KOPT-K1 (cell line): Measurements from ENCODE around the gene PTGDS.

Source experiments
- H3K27ac ChIP-seq: fragments of 200-600 bp; sonication (generic); 2 replicates; pipeline ENCODE4 v1.5.1; 2016; ENCODE audit warnings: antibody characterized with exemption, mild to moderate bottlenecking, low read depth, low read length; ENCODE audit not compliant: poor library complexity, severe bottlenecking
- H3K36me3 ChIP-seq: fragments of 200-600 bp; sonication (generic); 2 replicates; pipeline ENCODE4 v1.5.1; 2017; ENCODE audit warnings: antibody characterized with exemption, mild to moderate bottlenecking, low read length, moderate library complexity; ENCODE audit not compliant: insufficient read depth
- H3K9me3 ChIP-seq: fragments of 200-600 bp; sonication (generic); 2 replicates; pipeline ENCODE4 v1.5.1; 2017; ENCODE audit warnings: antibody characterized with exemption, low read length, mild to moderate bottlenecking; ENCODE audit not compliant: insufficient read depth, poor library complexity, severe bottlenecking

The PTGDS gene

GRCh38 chr9:136982232-136983051 is 5.1 kb downstream of the PTGDS start, which contains the start of gene LCNL1:
Gene LCNL1 (plus strand): TSS chr9:136982993. CDS start chr9:136983587, 594 bp downstream.
- H3K36me3 ChIP-seq: no peaks in the 10 kb centered on the region
- H3K27ac ChIP-seq: no peak within 1 kb of the TSS
- H3K9me3 ChIP-seq: no peaks in the 10 kb centered on the region

GRCh38 chr9:136983167-136983566 is 5.9 kb downstream of the PTGDS start:
- no peak overlapping the region for H3K27ac ChIP-seq

GRCh38 chr9:136983656-136984314 is 6.5 kb downstream of the PTGDS start:
- H3K9me3 ChIP-seq: no peaks in the 10 kb centered on the region

More at GRCh38 chr9:136983167-136983566, 5.9 kb downstream of the PTGDS start:
- Histone ChIP-seq H3K36me3 (no peaks in the 10 kb centered on the region), H3K9me3 (no peaks in the 10 kb centered on the region)

GRCh38 chr9:136984464-136985026 is 7.2 kb downstream of the PTGDS start:
- no peaks in the 10 kb centered on the region for H3K9me3 ChIP-seq
- no peak overlapping the region for H3K27ac ChIP-seq
- H3K36me3 ChIP-seq: no peaks in the 10 kb centered on the region

More at GRCh38 chr9:136983656-136984314, 6.5 kb downstream of the PTGDS start:
- no peaks in the 10 kb centered on the region for H3K36me3 ChIP-seq
- no peak overlapping the region for H3K27ac ChIP-seq

GRCh38 chr9:136985027-136985602 is 7.8 kb downstream of the PTGDS start:
- no peak overlapping the region for H3K27ac ChIP-seq
- H3K36me3 ChIP-seq: no peaks in the 10 kb centered on the region
- no peaks in the 10 kb centered on the region for H3K9me3 ChIP-seq

GRCh38 chr9:136985853-136986252 is 8.5 kb downstream of the PTGDS start:
- H3K36me3 ChIP-seq: no peaks in the 10 kb centered on the region
- no peak overlapping the region for H3K27ac ChIP-seq
- no peaks in the 10 kb centered on the region for H3K9me3 ChIP-seq

- Histone ChIP-seq H3K36me3 (peaks cover 5% of the 10 kb centered on the region; the same call in 1 of the 2 replicates), H3K27ac (no peak overlapping the region), H3K9me3 (no peaks in the 10 kb centered on the region)
Observed at GRCh38 chr9:136988872-136989271, 11.6 kb downstream of the PTGDS start.

- no peak overlapping the region for H3K27ac ChIP-seq
- no peaks in the 10 kb centered on the region for H3K9me3 ChIP-seq
- peaks cover 13% of the 10 kb centered on the region; the same call in 1 of the 2 replicates for H3K36me3 ChIP-seq
Observed at GRCh38 chr9:136990242-136990911, 13.1 kb downstream of the PTGDS start.

GRCh38 chr9:136991993-136992818 is 14.9 kb downstream of the PTGDS start, which contains the start of gene PAXX:
Gene PAXX (plus strand): TSS chr9:136992422. CDS start chr9:136992444, 22 bp downstream.
- H3K36me3 ChIP-seq: peaks cover 13% of the 10 kb centered on the region; the same call in 1 of the 2 replicates
- peak within 1 kb of the TSS; percentile 86 for H3K27ac ChIP-seq
- H3K9me3 ChIP-seq: no peaks in the 10 kb centered on the region

GRCh38 chr9:136992819-136993369 is 15.6 kb downstream of the PTGDS start:
- Histone ChIP-seq H3K9me3 (no peaks in the 10 kb centered on the region), H3K36me3 (peaks cover 13% of the 10 kb centered on the region; the same call in 1 of the 2 replicates), H3K27ac (peak overlapping the region; percentile 86)

- no peak overlapping the region for H3K27ac ChIP-seq
- no peaks in the 10 kb centered on the region for H3K9me3 ChIP-seq
- H3K36me3 ChIP-seq: peaks cover 13% of the 10 kb centered on the region; the same call in 1 of the 2 replicates
Observed at GRCh38 chr9:136994180-136994887, 17.0 kb downstream of the PTGDS start.

GRCh38 chr9:136994888-136995230 is 17.6 kb downstream of the PTGDS start:
- Histone ChIP-seq H3K27ac (no peak overlapping the region), H3K9me3 (no peaks in the 10 kb centered on the region), H3K36me3 (peaks cover 13% of the 10 kb centered on the region; the same call in 1 of the 2 replicates)

GRCh38 chr9:136995362-136995761 is 18.1 kb downstream of the PTGDS start:
- Histone ChIP-seq H3K36me3 (peaks cover 13% of the 10 kb centered on the region; the same call in 1 of the 2 replicates), H3K9me3 (no peaks in the 10 kb centered on the region), H3K27ac (no peak overlapping the region)
